Hippocampal formation (tissue), 2 donors: ENCODE results near the gene KRTAP5-2.

Source experiments
- DNase-seq, 2 donors: peaks; one replicate each; lab custom pipeline; 2025; lab: John Stamatoyannopoulos, UW

Gene KRTAP5-2

GRCh38 chr11:1556278-1556902, 41.7 kb downstream of the KRTAP5-2 start:
- DNase-seq = no peak

- no peak for DNase-seq
Observed at GRCh38 chr11:1555713-1556153, 42.4 kb downstream of the KRTAP5-2 start.

GRCh38 chr11:1554981-1555712, 42.9 kb downstream of the KRTAP5-2 start:
- DNase-seq = no peak

GRCh38 chr11:1553808-1554594, 44.1 kb downstream of the KRTAP5-2 start:
- no peak for DNase-seq

- peak; percentile 43 to 65 for DNase-seq
Observed at GRCh38 chr11:1549338-1550330, 48.5 kb downstream of the KRTAP5-2 start.

GRCh38 chr11:1548221-1549070, 49.6 kb downstream of the KRTAP5-2 start:
- no peak for DNase-seq

GRCh38 chr11:1547467-1548098, 50.5 kb downstream of the KRTAP5-2 start:
- DNase-seq = no peak
